HG03045 (cell line): ENCODE data around the gene BACH2.
"Not testable (repeated sequence)": the region's sequence is repeated elsewhere in the genome, so short reads cannot be mapped to it uniquely, and the experiment has no call there.

Experiments
- ATAC-seq: cut with Tn5 transposase; IDR thresholded peaks from one replicate; pipeline ENCODE4 v1.9.1; 2021; ENCODE audit warnings: mild to moderate bottlenecking, moderate library complexity; ENCODE audit not compliant: unreplicated experiment

The BACH2 gene

GRCh38 chr6:90296341-90297114, at the start of gene BACH2:
TSS of gene BACH2 (minus strand) at chr6:90296843. CDS start at chr6:90008844, 287,999 bp downstream.
- peak; percentile 80 for ATAC-seq

GRCh38 chr6:90343576-90343975, 46.9 kb upstream of the BACH2 start:
- ATAC-seq: no peak

- no peak for ATAC-seq
Measured at GRCh38 chr6:90338409-90338808, 41.8 kb upstream of the BACH2 start.

- ATAC-seq: no peak
Measured at GRCh38 chr6:90336388-90336947, 39.8 kb upstream of the BACH2 start.

GRCh38 chr6:90333928-90334327, 37.3 kb upstream of the BACH2 start:
- no peak for ATAC-seq

GRCh38 chr6:90332978-90333543, 36.4 kb upstream of the BACH2 start:
- ATAC-seq: not testable (repeated sequence)

- no peak for ATAC-seq
Measured at GRCh38 chr6:90329386-90330077, 32.9 kb upstream of the BACH2 start.

GRCh38 chr6:90328004-90328403, 31.4 kb upstream of the BACH2 start:
- ATAC-seq: no peak

GRCh38 chr6:90326404-90327057, 29.9 kb upstream of the BACH2 start:
- no peak for ATAC-seq

GRCh38 chr6:90323706-90324105, 27.1 kb upstream of the BACH2 start:
- no peak for ATAC-seq

GRCh38 chr6:90322976-90323474, 26.4 kb upstream of the BACH2 start:
- no peak for ATAC-seq

- ATAC-seq: no peak
Measured at GRCh38 chr6:90319979-90320685, 23.5 kb upstream of the BACH2 start.

- no peak for ATAC-seq
Measured at GRCh38 chr6:90319044-90319443, 22.4 kb upstream of the BACH2 start.

GRCh38 chr6:90315986-90316385, 19.3 kb upstream of the BACH2 start:
- no peak for ATAC-seq

- no peak for ATAC-seq
Measured at GRCh38 chr6:90315354-90315950, 18.8 kb upstream of the BACH2 start.

- no peak for ATAC-seq
Measured at GRCh38 chr6:90314514-90314913, 17.9 kb upstream of the BACH2 start.

GRCh38 chr6:90311569-90311968, 14.9 kb upstream of the BACH2 start:
- no peak for ATAC-seq

- ATAC-seq: no peak
Measured at GRCh38 chr6:90305800-90306448, 9.3 kb upstream of the BACH2 start.

GRCh38 chr6:90304308-90304707, 7.7 kb upstream of the BACH2 start:
- no peak for ATAC-seq
